GM03348 (cell line): ENCODE data around the gene TMEM270.
"Not testable (repeated sequence)": the region's sequence is repeated elsewhere in the genome, so short reads cannot be mapped to it uniquely, and the experiment has no call there.

Experiments used
- DNase-seq: peaks from one replicate; pipeline ENCODE4 v3.0.0; 2012; ENCODE audit warnings: low spot score

TMEM270 gene

DNA sequence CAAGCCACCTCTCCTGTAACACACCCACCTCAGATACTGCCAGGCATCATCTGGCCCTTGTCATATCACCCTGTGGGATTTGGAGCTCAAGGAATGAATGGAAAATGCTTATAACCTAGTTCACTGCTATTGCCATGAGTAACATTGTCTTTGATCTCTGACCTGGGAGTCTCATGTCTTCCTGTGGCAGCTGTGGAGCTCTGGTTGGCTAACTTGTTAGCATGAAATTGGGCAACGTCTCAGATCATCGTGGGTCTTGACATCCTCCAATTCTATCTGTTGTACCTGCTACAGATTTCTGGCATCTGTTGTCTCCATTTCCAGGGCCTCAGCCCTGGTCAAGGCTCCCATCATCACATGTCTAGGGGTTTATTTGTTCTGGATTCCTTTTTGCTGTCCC lies 2.2 kb upstream of the TMEM270 start:
- no peak for DNase-seq

DNA sequence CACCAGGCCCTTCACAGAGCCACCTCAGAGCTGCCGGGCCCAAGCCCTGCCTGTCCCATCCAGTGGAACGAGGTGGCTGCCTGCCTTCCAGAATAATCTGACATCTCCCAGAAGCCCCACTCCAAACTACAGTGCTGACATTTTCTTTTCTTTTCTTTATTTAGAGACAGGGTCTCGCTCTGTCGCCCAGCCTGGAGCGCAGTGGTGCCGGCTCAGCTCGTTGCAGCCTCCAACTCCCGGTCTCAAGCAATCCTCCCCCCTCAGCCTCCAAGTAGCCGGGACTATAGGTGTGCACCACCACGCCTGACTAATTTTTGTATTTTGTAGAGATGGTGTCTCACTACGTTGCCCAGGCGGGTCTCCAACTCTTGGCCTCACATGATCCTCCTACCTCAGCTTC lies 346 bp downstream of the TMEM270 start:
- no peak for DNase-seq

DNA sequence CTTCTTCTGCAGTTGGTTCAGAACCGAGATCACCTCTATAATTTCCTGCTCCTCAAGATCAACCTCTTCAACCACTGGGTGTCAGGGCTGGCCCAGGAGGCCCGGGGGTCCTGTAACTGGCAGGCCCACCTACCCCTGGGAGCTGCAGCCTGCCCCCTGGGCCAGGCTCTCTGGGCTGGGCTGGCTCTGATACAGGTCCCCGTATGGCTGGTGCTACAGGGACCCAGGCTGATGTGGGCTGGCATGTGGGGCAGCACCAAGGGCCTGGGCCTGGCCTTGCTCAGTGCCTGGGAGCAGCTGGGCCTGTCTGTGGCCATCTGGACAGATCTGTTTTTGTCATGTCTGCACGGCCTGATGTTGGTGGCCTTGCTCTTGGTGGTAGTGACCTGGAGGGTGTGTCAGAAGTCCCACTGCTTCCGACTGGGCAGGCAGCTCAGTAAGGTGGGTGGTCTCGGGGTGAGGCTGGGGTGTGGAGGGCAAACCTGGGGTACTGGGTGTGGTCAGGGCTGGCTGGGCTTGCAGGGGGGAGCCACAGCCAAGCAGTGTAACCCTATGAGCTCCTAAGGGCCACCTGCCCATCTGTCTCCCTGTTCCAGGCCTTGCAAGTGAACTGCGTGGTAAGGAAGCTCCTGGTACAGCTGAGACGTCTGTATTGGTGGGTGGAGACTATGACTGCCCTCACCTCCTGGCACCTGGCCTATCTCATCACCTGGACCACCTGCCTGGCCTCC lies 4.2 kb downstream of the TMEM270 start:
- DNase-seq = no peak

DNA sequence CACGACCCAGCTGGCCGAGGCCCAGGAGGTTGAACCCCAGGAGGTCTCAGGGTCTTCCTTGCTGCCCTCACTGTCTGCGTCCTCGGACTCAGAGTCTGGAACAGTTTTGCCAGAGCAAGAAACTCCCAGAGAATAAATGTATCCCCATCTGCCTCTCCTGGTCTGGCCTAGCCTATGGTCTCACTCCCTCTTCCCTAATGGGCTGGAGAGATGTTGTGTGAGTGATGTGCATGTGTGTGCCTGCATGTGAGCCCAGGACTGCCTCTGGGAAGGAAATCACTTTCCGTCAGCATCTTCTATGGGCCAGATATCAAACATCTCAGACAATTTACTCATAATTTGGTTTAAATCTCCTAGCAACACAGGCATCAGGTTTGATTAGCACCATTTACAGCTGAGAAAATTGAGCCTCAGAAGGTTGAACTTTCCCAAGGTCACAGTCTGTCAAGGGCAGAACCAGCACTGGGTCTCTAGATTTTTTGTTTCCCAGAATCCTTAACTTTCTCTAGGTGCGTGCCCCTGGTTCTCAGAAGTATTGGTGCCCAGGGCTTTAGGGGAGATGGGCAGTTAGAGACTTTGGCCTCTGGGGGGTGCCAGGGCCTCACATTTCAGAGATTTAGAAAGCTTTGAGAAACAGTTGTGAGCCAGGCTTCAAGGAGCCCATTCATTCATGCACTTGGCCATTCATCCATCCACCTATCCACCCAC lies 4.9 kb downstream of the TMEM270 start:
- DNase-seq = peak; percentile 84

DNA sequence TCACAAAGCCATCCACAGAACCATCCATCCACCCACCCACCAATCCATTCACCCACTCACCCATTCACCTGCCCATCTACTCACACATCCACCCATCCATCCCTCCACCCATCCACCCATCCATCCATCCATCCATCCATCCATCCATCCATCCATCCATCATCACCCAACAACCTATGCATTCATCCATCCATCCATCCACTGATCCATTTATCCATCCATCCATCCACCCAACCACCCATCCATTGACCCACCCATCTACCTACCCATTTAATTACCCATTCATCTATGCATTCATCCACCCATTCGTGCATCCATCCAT lies 5.4 kb downstream of the TMEM270 start:
- DNase-seq = no peak

DNA sequence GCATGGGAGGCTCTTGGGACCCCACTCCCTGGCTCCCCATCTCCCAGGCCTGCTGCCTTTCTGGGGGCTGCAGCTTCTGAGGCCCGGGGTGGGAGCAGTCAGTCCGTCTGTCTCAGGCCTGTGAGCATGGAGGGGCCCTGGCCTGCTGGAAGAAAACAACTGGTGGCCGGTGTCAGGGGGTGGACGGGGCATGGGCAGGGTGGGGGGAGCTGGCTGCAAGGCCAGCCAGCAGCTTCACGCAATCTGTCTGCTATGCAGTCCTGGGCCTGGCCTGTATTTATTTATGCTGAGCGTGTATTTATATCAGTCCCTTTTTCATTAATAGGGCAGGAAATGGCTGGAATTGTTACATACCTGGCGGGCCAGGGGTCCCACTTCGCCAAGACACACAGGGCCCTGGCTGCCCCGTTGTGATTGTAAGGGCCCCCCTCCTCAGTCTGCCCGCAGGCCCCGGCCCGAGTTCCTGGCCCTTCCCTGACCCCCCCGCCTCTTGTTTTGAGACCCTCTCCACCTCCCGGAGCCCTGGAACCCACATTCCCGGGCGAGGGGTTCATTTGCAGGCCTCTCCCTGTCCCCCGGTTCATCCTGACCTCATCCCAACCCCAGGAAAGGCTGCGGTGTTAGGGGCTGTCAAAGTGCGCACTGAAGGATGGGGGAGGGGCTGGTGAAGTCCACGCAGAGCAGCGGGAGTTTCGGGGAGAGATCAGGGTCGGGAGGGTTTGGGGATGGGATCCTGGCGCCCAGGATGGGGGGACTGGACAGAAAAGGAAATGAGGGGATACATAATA lies 8.2 kb downstream of the TMEM270 start:
- DNase-seq = no peak

DNA sequence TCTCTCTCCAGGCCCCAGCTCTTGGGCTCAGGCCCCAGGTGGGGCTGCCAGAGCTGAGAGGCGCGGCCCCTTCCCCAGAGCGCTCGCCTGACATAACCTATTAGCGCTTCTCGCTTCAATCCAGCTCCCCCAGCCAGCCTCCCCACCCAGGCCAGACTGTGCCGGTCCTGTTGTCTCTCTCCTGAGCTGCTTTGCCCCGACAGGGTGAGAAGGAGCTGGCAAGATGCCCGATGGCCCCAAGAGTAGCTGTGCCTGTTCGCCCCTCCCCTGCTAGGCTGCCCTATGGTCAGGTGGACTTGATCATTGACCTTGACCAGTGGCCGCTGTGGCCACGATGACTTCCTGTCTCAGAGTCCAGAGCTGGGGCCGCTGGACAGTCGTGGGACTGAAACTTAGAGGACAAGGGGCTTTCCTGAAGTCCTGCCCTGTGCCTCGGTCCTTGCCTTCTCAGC lies 9.1 kb downstream of the TMEM270 start:
- DNase-seq = no peak

DNA sequence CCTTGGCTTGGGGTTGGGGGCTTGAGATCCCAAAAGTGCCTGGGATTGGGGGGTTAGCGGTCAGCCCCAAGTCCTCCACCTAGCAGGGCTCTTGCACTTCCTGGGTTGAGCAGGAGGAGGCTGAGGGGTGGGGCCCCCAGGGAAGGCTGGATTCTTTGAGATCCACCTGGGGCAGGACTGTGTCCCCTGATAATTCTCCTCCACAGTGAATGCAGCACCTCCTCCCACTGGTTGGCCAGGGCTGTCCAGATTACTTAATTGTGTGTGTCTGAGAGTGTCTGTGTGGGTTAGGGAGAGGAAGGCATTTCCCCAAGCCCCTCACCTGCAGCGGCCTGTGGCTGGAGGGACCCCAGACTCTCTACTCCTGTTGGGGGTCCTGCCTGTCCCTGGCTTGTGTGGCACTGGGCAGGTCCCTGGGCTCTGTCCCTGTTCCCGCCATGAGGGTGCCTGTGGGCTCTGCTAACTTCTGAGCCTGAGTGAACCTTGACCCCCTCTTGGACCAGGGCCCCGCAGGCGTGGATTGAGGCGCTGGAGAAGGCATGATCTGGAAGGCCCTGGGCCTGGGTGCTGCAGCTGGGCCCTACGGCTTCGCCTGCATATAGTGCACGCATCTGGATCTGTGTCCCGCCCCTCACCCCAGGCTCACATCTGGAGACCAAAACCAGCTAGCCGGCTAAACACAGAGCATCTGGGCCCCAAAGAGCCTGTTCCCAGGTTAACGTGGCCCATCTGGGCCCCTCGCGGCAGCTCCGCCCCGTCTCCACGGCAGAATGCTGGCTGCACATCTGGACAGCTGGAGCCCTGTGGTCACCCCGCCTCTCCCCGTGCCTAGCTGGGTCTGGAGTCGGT lies 10.4 kb downstream of the TMEM270 start:
- DNase-seq = no peak

DNA sequence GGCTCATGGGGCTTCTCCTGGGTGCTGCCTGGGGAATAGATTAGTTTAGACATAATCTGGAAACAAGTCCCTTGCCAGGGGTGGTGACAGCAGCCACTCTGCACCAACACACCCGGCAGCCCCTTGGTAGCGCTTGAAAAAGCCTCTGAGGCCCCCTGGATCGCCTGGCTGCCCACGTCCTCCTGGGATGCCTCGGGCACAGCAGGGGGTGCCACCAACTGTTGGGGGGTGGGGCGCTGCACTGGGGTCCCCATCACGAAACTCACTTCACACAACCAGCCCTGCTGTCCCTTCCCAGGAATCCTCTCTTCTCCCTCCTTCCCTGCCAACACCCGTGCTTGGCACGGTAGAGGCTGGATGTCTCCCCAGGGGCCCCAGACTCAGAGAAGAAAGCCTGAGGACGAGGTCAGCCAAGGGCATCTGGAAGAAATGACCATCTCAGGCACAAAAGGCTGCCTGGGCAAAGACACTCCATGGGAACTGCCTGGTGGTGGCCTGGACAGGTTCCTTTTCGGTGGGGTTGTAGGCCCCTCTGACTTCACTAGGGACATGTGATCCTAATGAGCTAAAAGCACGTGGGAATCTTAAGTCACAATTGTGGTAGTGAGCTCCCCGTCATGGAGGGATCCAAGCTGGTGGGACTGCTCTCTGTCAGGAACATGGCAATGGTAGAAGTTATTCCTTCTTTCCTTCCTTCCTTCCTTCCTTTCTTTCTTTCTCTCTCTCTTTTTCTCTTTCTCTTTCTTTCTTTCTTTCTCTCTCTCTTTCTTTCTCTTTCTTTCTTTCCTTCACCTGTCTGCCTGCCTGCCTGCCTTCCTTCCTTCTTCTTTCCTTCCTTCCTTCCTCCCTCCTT lies 11.3 kb downstream of the TMEM270 start:
- no peak for DNase-seq

DNA sequence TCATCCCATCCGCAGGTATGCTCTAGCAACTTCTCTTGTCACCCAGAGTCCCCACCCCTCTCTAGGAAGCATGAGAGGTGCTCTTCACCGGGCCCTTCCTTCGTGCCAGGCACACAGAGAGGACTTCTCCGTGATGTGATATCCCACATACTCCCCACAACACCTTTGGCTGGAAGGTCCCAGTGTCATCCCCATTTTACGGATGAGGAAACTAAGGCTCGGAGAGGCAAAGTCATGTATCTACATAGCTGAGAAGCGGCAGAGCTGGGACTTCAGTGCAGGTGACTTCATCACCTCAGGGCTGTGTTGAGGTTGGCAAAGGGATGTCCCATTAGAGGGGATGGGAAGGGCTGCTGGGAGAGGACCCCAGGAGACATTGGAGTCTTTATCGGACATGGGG lies 15.4 kb downstream of the TMEM270 start:
- DNase-seq = no peak

DNA sequence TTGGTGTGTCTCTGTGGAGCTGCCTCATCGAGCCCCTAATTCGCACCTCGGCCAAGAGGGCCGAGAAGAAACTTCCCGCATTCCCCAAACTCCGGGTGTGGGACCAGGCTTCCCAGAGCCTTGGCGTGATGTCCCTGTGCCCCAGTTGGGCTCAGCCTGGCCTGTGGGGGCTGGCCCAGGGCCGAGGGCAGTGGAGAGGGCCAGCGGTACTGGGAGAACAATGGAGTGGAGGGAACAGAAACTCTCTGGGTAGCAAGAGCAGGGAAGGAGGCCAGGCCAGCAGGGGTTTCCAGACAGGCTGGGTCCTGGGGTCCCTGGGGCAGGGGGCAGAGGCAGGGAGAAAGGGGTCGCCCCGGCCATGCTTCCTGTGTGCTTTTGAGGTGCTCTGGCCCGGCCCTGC lies 16.0 kb downstream of the TMEM270 start:
- DNase-seq = no peak

DNA sequence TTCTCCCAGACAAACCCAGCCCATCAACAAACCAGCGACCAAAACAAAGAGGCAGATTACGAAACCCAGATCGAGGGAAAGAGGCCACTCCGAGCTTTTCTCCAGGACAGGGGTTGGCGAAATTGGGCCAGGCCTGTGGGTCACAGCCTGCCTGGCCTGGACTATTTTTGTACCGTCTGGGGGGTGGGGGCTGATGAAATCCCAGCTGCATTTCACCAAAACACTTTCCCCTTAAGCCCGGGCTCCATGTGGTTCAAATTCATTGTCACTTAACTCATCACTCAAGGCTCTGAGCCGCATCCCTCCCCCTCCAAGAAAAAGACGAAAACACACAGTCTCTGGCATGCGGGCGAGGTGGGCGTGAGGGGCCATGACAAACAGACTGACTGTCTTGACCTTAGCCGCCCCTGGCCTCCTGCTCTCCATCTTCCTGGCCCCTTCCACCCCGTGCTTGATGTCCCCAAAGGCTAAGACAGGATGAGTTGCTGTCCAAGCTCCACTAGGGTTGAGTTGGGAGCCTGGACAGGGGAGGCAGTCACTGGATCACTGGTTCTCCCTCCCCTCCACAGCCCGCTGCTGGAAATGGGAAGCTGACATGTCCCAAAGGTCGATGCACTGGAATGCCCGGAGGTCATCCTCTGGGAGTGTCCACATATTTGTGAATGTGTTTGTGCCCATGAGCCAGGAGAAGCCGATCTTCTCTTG lies 19.2 kb downstream of the TMEM270 start:
- peak; percentile 87 for DNase-seq

DNA sequence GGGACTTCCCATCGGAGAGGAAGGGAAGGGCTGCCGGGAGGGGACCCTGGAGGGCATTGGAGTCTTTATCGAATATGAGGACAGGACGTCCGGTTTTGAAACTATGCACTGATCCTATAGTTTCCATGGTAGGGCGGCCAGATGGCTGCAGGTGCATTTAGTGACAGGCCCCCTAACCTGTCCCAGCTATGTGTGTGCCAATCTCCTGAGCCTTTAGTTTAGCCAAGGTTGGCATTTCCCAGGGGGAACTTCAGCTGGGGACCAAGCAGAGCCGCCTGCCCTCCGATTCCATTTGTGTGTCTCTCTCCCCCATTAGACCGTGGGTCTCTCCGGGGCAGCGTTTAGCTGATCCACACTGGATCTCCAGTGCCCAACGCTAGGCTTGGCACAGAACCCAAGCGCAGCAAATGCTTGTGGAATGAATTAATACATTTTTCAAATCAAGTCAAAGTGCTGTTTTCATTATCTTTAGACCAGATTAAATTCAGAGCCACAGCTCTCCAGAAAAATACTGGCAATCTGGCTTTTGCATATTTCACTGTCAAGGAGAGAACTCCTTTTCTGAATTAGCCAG lies 19.9 kb downstream of the TMEM270 start:
- DNase-seq = no peak

DNA sequence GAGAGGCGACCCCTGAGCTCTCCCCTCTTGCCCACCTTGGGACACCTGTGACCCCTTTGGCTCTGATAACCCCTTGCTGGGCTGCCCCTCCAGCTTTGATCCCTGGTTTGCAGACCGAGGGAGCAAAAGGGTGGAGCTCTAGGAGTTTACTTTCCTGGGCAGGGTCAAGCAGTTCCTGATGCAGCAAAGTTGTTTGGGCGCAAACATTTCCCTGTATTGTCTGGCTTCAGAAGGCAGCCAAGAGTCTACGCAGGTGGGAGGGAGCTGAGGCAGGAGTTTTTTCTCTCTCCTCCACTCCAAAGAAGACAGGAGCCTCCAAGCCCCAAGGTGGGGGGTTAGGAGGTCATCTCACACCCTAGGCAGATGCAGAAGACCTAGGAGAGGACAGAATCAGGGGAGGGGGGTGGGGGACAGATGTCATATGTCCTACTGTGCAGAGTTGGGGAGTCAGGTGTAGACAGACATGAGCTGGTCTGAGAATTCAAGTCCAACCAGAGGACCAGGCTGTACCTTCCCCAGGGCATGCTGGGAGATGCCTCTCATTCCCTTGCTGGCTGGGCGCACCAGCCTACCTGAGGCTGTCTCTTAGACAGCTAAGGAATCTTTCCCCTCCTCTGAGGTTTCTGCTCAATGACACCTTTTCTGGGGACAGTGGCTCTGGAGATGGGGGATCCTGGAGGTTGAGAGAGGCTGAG lies 20.5 kb downstream of the TMEM270 start:
- no peak for DNase-seq

DNA sequence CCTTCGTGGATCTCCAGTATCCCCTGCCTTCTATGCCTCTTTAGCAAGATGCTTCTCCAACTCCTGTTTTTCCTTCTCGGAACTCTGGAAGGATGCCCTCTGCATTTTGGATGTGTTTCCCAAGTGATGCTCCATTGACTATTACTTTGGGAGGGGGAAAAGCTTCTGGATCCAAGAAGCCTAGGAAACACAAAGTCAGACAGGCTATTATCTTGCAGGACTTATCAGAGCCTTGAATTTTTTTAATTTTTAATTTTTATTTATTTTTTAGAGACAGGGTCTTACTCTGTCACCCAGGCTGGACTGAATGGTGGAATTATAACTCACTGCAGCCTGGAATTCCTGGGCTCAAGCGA lies 21.1 kb downstream of the TMEM270 start:
- DNase-seq = no peak

DNA sequence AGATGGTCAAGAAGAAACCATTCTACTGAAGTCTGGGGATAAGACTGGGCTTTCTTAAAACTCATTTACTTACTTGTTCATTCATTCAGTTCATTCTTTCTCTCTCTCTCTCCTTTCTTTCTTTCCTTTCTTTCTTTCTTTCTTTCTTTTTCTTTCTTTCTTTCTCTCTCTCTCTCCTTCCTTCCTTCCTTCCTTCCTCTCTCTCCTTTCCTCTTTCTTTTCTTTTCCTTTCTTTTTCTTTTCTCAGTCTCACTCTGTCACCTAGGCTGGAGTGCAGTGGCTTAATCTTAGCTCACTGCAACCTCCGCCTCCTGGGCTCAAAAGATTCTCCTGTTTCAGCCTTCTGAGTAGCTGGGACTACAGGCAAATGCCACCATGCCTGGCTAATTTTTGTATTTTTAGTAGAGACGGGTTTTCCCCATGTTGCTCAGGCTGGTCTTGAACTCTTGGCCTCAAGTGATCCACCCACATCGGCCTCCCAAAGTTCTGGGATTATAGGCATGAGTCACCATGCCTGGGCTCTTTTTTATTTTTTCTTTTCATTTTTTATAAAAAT lies 24.0 kb downstream of the TMEM270 start:
- not testable (repeated sequence) for DNase-seq

DNA sequence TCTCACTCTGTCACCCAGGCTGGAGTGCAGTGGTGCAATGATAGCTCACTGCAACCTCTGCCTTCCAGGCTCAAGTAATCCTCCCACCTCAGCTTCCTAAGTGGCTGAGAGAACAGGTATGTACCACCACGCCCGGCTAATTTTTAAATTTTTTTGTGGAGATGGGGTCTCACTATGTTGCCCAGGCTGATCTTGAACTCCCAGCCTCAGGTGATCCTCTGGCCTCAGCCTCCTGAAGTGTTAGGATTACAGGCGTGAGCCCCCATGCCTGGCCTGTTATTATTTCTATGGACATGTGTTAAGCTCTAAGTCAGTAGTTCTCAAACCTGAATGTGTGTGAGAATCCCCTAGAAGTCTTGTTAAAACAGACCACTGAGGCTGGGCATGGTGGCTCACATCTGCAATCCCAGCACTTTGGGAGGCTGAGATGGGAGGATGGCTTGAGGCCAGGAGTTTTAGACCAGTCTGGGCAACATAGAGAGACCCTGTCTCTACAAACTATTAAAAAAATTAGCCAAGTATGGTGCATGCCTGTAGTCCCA lies 24.5 kb downstream of the TMEM270 start:
- DNase-seq = no peak

DNA sequence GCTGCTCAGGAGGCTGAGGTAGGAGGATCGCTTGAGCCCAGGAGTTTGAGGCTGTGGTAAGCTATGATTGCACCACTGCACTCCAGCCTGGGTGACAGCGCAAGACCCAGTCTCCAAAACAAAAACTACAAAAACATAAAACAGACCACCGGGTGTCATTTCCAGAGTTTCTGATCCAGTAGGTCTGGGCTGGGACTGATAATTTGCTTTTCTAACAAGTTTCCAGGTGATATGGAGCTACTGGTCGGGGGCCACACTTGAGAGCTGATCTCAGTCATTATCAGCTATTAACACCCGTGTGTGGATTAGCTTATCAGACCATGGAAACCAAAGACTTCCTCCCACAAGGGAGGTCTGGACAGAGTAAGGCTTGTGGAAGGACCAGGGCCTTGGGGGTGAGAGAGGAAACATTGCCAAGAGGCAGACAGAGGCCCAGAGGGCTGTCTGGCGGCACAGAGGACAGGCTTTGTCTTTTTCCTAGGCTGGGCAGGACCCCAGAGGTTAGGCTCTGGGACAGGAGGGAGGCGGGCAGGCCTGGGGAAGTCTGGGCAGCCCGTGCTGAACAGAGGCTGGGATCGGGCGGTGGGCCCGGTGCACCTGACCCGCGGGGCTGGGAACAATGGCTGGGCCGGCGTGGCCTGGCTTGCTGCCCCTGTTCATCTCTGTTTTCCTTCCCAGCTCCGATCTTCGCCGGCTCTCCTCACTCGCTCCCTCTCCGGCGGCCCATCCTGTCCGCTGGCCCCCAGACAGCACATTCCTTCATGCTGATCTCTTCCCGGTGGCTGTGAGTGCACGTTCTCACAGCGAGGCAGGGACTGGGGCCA lies 25.2 kb downstream of the TMEM270 start:
- peak; percentile 88 for DNase-seq
